ENCODE measurements around the gene FGF14.
"Not testable (repeated sequence)": the region's sequence is repeated elsewhere in the genome, so short reads cannot be mapped to it uniquely, and the experiment has no call there.

GRCh38 chr13:101837778-101838177, 564.1 kb downstream of the FGF14 start:
- not testable (repeated sequence) for TF ChIP-seq CTCF (IDR thresholded peaks at IDR 0.05; ENCODE audit: low read depth, low read length); EZH2phosphoT487 (IDR thresholded peaks at IDR 0.05; ENCODE audit: low read depth)
